ENCODE data around the gene HTRA1.

Gene HTRA1

DNA sequence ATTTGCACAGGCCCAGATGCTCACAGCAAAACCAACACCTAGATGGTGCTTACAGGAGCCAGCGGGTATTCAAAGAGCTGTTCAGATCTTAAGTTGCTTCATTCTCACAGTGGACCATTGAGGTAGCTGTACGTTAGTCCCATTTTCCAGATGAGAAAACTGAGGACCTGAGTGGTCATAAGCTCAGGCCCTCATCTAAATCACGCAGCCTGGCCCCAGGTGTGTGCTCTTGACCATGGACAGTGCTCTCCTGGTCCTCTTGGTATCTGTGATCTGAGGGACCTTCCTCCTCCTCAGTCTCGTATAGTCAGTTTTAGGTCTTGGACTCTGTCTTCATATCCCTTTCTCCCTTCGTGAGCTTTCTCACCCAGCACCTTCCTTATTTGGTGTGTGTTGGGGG, 43.7 kb downstream of the HTRA1 start:
- Mint-ChIP-seq H3K4me3 (no peak overlapping the region), H3K27ac (no peak overlapping the region), H3K27me3 (no peaks in the 10 kb centered on the region), H3K4me1 (ENCODE audit: low read depth) (no peaks in the 10 kb centered on the region), H3K36me3 (no peaks in the 10 kb centered on the region), H3K9me3 (ENCODE audit: low read depth) (no peaks in the 10 kb centered on the region)

- no peaks in the 10 kb centered on the region for H3K9me3 Mint-ChIP-seq (ENCODE audit: low read depth)
- H3K27me3 Mint-ChIP-seq: no peaks in the 10 kb centered on the region
- H3K4me1 Mint-ChIP-seq (ENCODE audit: low read depth): no peaks in the 10 kb centered on the region
- no peak overlapping the region for H3K4me3 Mint-ChIP-seq
- no peak overlapping the region for H3K27ac Mint-ChIP-seq
- H3K36me3 Mint-ChIP-seq: no peaks in the 10 kb centered on the region
These were observed 44.7 kb downstream of the HTRA1 start for GRCh38 chr10:122505885-122506645.

DNA sequence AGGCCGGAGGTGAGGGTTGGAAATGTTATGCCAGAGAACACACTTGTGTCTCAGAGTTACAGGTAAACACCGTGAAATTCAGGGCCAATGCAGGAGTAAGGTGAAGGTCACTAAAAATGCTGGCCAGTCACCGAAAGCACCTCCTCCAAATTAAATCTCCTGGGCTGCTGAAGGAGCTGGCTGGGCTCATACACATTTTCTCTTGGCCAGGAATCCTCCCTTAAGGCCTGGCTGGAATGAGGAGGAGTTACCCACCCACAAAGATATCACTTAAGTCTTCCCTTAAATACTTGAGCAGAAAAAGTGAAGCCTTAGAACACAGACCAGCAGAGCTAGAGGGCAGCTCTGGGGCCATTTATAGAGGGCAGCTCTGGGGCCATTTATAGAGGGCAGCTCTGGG, 46.3 kb downstream of the HTRA1 start:
- H3K27ac Mint-ChIP-seq: no peak overlapping the region
- no peaks in the 10 kb centered on the region for H3K27me3 Mint-ChIP-seq
- H3K36me3 Mint-ChIP-seq: no peaks in the 10 kb centered on the region
- no peak overlapping the region for H3K4me3 Mint-ChIP-seq
- peaks cover 3% of the 10 kb centered on the region for H3K4me1 Mint-ChIP-seq (ENCODE audit: low read depth)
- no peaks in the 10 kb centered on the region for H3K9me3 Mint-ChIP-seq (ENCODE audit: low read depth)

GRCh38 chr10:122508021-122508420, 46.7 kb downstream of the HTRA1 start:
- Mint-ChIP-seq H3K9me3 (ENCODE audit: low read depth) (no peaks in the 10 kb centered on the region), H3K4me3 (no peak overlapping the region), H3K27ac (no peak overlapping the region)

DNA sequence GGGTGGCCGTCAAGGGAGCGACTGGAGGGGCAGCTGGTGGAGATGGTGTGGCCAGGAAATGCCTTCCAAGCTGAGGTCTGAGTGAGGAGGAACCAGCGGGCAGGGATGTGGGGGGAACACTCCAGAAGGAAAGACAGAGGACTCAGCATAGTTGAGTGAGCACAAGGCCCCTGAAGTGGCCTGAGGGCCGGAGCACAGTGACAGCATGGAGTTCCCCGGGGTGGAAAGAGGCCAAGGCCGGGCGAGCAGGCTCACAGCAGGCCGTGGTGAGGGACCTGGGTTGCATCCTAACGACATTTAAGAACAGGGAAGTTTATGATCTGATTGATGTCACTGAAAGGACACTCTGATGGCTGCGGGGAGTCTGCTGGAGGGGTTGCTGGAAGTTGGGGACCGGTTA, 48.0 kb downstream of the HTRA1 start:
- Mint-ChIP-seq H3K4me3 (no peak overlapping the region), H3K27ac (no peak overlapping the region), H3K36me3 (no peaks in the 10 kb centered on the region), H3K27me3 (no peaks in the 10 kb centered on the region), H3K9me3 (ENCODE audit: low read depth) (no peaks in the 10 kb centered on the region), H3K4me1 (ENCODE audit: low read depth) (peaks cover 14% of the 10 kb centered on the region)

More at GRCh38 chr10:122508021-122508420, 46.7 kb downstream of the HTRA1 start:
- Mint-ChIP-seq H3K36me3 (no peaks in the 10 kb centered on the region), H3K27me3 (no peaks in the 10 kb centered on the region), H3K4me1 (ENCODE audit: low read depth) (peaks cover 7% of the 10 kb centered on the region)

- H3K9me3 Mint-ChIP-seq (ENCODE audit: low read depth): no peaks in the 10 kb centered on the region
- H3K27ac Mint-ChIP-seq: no peak overlapping the region
- peaks cover 24% of the 10 kb centered on the region for H3K4me1 Mint-ChIP-seq (ENCODE audit: low read depth)
- no peaks in the 10 kb centered on the region for H3K27me3 Mint-ChIP-seq
- no peaks in the 10 kb centered on the region for H3K36me3 Mint-ChIP-seq
- H3K4me3 Mint-ChIP-seq: no peak overlapping the region
These were observed 49.0 kb downstream of the HTRA1 start for GRCh38 chr10:122510326-122510725.

- Mint-ChIP-seq H3K4me3 (no peak overlapping the region), H3K36me3 (no peaks in the 10 kb centered on the region), H3K9me3 (ENCODE audit: low read depth) (no peaks in the 10 kb centered on the region), H3K27me3 (no peaks in the 10 kb centered on the region), H3K4me1 (ENCODE audit: low read depth) (peaks cover 29% of the 10 kb centered on the region), H3K27ac (no peak overlapping the region)
These were observed 49.4 kb downstream of the HTRA1 start for GRCh38 chr10:122510736-122511135.

DNA sequence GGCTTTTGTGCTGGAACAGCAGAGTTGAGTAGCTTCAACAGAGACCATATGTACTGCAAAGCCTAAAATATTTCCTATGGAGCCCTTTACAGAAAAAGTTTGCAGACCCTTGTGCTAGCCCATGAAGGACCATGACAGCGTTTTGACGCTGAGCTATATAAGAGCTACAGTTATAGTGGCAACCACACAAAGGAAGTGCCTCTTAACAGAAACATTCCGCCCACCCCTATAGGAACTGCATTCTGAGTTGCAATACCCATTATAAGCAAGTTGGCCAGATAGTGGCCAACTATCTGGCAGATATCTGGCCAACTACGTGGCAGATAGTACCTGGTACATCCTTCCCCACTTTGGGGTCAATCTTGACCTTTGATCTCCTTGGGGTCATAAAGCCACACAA, 51.7 kb downstream of the HTRA1 start:
- Mint-ChIP-seq H3K27ac (no peak overlapping the region), H3K4me1 (ENCODE audit: low read depth) (peaks cover 43% of the 10 kb centered on the region), H3K27me3 (no peaks in the 10 kb centered on the region)

DNA sequence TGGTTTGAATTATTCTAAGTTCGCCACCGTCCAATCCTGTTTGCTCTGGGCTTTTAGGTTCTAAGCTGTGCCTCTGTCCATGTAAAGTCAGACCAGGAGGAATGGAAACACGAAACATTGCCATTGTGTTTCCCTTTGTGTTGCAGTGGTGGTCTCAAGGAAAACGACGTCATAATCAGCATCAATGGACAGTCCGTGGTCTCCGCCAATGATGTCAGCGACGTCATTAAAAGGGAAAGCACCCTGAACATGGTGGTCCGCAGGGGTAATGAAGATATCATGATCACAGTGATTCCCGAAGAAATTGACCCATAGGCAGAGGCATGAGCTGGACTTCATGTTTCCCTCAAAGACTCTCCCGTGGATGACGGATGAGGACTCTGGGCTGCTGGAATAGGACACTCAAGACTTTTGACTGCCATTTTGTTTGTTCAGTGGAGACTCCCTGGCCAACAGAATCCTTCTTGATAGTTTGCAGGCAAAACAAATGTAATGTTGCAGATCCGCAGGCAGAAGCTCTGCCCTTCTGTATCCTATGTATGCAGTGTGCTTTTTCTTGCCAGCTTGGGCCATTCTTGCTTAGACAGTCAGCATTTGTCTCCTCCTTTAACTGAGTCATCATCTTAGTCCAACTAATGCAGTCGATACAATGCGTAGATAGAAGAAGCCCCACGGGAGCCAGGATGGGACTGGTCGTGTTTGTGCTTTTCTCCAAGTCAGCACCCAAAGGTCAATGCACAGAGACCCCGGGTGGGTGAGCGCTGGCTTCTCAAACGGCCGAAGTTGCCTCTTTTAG, 52.9 kb downstream of the HTRA1 start:
- H3K4me1 Mint-ChIP-seq (ENCODE audit: low read depth): peaks cover 43% of the 10 kb centered on the region
- H3K27me3 Mint-ChIP-seq: no peaks in the 10 kb centered on the region
- H3K9me3 Mint-ChIP-seq (ENCODE audit: low read depth): no peaks in the 10 kb centered on the region
- no peak overlapping the region for H3K4me3 Mint-ChIP-seq
- no peak overlapping the region for H3K27ac Mint-ChIP-seq
- H3K36me3 Mint-ChIP-seq: no peaks in the 10 kb centered on the region

More for the DNA sequence above, 51.7 kb downstream of the HTRA1 start:
- Mint-ChIP-seq H3K9me3 (ENCODE audit: low read depth) (no peaks in the 10 kb centered on the region), H3K4me3 (no peak overlapping the region), H3K36me3 (no peaks in the 10 kb centered on the region)

DNA sequence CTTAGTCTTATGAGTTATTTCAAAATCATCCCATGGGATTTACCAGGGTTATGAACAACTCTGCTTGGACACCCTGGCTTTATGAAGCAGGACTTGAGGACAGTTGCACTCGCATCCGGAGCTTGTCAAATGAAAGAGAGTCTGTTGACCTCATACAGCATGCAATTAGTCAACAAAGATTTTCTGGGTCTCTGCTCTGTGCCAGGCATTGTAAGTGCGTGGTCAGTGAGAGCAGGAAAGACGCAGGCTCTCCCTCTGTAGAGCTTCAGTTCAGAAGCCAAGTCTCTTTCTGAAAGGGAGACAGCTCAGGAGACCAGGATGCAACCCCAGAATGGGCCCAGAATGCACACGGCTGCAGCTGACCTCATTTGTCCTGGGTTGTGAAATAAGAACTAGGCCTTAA, 53.7 kb downstream of the HTRA1 start:
- no peak overlapping the region for H3K27ac Mint-ChIP-seq
- H3K4me3 Mint-ChIP-seq: no peak overlapping the region
- peaks cover 43% of the 10 kb centered on the region for H3K4me1 Mint-ChIP-seq (ENCODE audit: low read depth)
- no peaks in the 10 kb centered on the region for H3K36me3 Mint-ChIP-seq
- no peaks in the 10 kb centered on the region for H3K9me3 Mint-ChIP-seq (ENCODE audit: low read depth)
- no peaks in the 10 kb centered on the region for H3K27me3 Mint-ChIP-seq

DNA sequence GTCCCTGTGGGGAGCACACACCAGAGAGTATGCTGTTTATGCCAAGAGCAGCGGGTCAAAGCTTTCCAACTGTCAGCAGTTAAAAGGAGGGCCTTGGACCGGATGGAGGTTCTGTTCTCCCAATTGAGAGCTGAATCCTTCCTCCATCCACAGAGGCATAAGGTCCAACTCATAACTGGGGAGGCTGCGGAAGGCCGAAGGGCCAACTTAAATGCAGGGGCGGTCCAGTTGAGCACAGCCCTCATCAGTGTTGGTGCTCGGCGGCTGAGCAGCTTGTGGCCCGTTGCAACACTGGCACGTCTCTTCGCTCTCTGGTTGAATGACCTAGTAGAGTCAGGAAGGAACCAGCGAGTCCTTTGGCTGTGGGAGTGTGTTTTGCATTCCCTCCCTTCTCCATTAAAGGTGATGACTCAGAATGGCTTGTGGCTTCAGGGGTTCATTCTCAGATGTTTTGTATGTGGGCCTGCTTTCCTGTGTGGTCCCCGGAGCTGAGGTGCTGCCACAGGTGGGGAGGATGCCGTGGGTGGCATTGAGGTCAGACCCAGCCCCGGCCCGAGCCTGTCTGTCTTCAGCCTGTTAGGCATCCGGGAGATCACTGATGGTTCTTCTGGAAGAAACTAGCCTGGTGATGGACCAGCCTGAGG, 54.4 kb downstream of the HTRA1 start:
- Mint-ChIP-seq H3K4me3 (peak overlapping the region; percentile 20), H3K9me3 (ENCODE audit: low read depth) (no peaks in the 10 kb centered on the region), H3K27ac (no peak overlapping the region)

DNA sequence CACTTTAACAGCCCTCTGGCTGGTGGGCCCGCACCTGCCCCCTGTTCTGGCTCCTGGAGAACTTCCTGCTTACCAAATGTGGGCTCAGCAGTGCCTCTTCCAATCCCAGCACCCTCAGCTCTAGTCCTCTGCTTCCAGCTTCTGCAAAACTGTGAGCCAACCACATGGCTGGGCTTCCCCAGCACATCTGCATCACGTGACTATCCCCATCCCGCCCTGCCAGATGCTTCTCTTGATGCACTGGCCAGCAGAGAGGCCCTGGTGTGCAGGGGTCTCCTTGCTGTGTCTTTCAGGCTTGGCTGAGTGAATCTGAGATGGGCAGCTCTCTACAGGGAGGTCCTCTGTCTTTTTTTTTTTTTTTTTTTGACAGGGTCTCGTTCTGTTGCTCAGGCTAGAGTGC, 55.4 kb downstream of the HTRA1 start:
- peaks cover 43% of the 10 kb centered on the region for H3K4me1 Mint-ChIP-seq (ENCODE audit: low read depth)
- H3K9me3 Mint-ChIP-seq (ENCODE audit: low read depth): no peaks in the 10 kb centered on the region
- H3K4me3 Mint-ChIP-seq: no peak overlapping the region
- no peaks in the 10 kb centered on the region for H3K36me3 Mint-ChIP-seq
- H3K27me3 Mint-ChIP-seq: no peaks in the 10 kb centered on the region
- H3K27ac Mint-ChIP-seq: no peak overlapping the region

More for the DNA sequence above, 54.4 kb downstream of the HTRA1 start:
- Mint-ChIP-seq H3K27me3 (no peaks in the 10 kb centered on the region), H3K36me3 (no peaks in the 10 kb centered on the region), H3K4me1 (ENCODE audit: low read depth) (peaks cover 43% of the 10 kb centered on the region)

DNA sequence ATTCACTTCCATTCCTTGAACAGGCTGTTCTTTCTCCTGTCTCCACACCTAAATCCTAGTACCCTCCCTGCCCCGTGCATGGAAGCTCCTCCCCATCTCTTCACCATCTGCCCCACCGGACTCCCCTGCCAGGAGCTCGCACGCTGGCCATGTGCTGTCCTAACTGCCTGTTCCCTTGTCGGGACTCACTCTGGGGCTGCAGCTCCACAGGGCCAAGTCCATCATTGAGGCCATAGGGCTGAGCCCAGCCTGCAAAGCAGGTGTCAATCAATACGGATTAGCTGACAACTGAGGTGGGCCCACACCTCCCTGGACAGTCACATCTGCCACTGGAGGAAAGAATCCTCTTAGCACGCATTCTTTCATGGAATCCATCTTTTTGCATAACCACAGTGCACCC, 57.8 kb downstream of the HTRA1 start:
- H3K27ac Mint-ChIP-seq: no peak overlapping the region
- H3K36me3 Mint-ChIP-seq: no peaks in the 10 kb centered on the region
- no peak overlapping the region for H3K4me3 Mint-ChIP-seq
- H3K9me3 Mint-ChIP-seq (ENCODE audit: low read depth): no peaks in the 10 kb centered on the region
- no peaks in the 10 kb centered on the region for H3K27me3 Mint-ChIP-seq
- peaks cover 30% of the 10 kb centered on the region for H3K4me1 Mint-ChIP-seq (ENCODE audit: low read depth)

- Mint-ChIP-seq H3K27ac (no peak overlapping the region), H3K9me3 (ENCODE audit: low read depth) (no peaks in the 10 kb centered on the region), H3K4me3 (no peak overlapping the region), H3K36me3 (no peaks in the 10 kb centered on the region), H3K27me3 (no peaks in the 10 kb centered on the region), H3K4me1 (ENCODE audit: low read depth) (peaks cover 23% of the 10 kb centered on the region)
These were observed 58.5 kb downstream of the HTRA1 start for GRCh38 chr10:122519873-122520272.

DNA sequence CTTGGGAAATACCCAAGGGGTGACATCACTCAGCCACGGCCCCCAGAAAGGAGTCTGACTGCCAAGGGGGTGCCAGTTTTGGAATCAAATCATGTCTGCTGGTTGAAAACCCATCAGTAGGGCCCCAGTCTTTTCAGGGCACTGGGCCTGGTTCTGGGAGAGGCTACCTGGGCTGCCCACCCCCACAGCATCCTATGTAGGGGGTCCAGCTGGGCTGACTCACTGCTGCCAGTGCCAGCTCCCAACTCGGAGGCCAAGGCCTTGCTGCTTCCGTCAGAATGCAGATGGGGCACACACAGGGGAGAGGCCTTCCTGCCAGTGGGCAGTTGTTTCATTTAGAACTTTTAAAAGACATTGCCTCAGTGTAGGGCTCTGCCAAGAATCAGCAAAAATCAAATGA, 59.7 kb downstream of the HTRA1 start:
- Mint-ChIP-seq H3K36me3 (no peaks in the 10 kb centered on the region), H3K4me1 (ENCODE audit: low read depth) (peaks cover 11% of the 10 kb centered on the region), H3K27ac (no peak overlapping the region), H3K9me3 (ENCODE audit: low read depth) (no peaks in the 10 kb centered on the region), H3K4me3 (no peak overlapping the region), H3K27me3 (no peaks in the 10 kb centered on the region)
